ENCODE results near the gene FAIM.
A peak's percentile ranks its signal among the peaks of the same experiment; 100 is the strongest.
"Not testable (repeated sequence)": the region's sequence is repeated elsewhere in the genome, so short reads cannot be mapped to it uniquely, and the experiment has no call there.

FAIM gene, protein sequence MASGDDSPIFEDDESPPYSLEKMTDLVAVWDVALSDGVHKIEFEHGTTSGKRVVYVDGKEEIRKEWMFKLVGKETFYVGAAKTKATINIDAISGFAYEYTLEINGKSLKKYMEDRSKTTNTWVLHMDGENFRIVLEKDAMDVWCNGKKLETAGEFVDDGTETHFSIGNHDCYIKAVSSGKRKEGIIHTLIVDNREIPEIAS

DNA sequence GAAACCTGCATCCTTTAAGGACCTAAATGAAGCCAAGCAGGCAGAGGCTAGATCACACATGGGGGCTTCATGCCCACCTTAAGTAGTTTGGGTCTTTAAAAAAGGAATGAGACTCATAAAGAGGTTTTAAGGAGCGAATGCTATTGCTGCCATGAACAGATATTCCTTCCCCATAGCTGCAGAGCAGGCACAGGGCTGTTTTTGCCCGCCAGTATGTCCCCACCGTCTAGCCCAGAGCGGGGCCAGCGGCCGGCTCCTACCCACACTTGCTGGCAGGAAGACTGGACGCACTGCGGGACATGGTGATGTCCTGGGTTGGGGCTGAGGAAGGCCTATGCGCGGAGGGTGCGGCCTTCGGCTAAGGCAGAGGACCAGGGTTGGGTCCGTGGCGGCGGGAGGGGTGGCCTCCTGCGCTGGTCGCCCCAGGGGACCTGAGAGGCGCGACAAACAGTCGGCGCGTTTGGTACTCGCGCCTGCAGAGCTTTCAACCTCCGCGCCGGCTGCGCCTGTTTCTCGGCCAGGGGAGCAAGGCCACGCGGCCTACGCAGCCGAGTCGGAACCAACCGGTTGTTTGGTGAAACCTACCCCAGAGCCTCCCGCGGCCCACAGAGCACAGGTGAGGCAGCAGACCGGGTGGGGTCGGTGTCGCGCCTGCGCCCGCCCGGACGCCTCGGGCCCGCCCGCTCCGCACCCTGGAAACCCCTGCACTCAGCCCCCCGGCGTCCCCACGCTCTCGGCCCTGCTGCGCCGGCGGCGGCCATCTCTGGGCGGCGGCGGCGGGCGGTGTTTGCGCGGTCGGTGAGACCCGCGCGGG lies at the start of gene FAIM:
TSS of gene FAIM (plus strand) at position 450 of the 814 bp plus-strand sequence. CDS start 10,956 bp downstream, outside the sequence.
- TF ChIP-seq, protein P1, sequence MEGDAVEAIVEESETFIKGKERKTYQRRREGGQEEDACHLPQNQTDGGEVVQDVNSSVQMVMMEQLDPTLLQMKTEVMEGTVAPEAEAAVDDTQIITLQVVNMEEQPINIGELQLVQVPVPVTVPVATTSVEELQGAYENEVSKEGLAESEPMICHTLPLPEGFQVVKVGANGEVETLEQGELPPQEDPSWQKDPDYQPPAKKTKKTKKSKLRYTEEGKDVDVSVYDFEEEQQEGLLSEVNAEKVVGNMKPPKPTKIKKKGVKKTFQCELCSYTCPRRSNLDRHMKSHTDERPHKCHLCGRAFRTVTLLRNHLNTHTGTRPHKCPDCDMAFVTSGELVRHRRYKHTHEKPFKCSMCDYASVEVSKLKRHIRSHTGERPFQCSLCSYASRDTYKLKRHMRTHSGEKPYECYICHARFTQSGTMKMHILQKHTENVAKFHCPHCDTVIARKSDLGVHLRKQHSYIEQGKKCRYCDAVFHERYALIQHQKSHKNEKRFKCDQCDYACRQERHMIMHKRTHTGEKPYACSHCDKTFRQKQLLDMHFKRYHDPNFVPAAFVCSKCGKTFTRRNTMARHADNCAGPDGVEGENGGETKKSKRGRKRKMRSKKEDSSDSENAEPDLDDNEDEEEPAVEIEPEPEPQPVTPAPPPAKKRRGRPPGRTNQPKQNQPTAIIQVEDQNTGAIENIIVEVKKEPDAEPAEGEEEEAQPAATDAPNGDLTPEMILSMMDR (IDR thresholded peaks at IDR 0.05; ENCODE audit: insufficient read depth, low read depth, low read length, missing control alignments) = no peak
- peak; percentile 54 for DNase-seq (ENCODE audit: low read depth)
- H3K4me3 ChIP-seq (ENCODE audit: low read length) = peak within 1 kb of the TSS; percentile 60

- no peak overlapping the region for H3K4me3 ChIP-seq (ENCODE audit: low read length)
- TF ChIP-seq, protein P1 (IDR thresholded peaks at IDR 0.05; ENCODE audit: insufficient read depth, low read depth, low read length, missing control alignments) = no peak
- no peak for DNase-seq (ENCODE audit: low read depth)
Observed at GRCh38 chr3:138559134-138559533, 49.4 kb upstream of the FAIM start.

DNA sequence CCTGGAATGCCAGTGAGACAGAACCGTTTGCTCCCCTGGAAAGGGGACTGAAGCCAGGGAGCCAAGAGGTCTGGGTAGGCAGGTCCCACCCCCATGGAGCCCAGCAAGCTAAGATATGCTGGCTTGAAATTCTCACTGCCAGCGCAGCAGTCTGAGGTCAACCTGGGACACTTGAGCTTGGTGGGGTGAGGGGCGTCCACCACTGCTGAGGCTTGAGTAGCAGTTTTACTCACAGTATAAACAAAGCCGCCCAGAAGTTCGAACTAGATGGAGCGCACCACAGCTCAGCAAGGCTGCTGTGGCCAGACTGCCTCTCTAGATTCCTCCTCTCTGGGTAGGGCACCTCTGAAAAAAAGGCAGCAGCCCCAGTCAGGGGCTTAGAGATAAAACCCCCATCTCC lies 48.1 kb upstream of the FAIM start:
- TF ChIP-seq, protein P1 (IDR thresholded peaks at IDR 0.05; ENCODE audit: insufficient read depth, low read depth, low read length, missing control alignments) = no peak
- H3K4me3 ChIP-seq (ENCODE audit: low read length) = no peak overlapping the region
- no peak for DNase-seq (ENCODE audit: low read depth)

DNA sequence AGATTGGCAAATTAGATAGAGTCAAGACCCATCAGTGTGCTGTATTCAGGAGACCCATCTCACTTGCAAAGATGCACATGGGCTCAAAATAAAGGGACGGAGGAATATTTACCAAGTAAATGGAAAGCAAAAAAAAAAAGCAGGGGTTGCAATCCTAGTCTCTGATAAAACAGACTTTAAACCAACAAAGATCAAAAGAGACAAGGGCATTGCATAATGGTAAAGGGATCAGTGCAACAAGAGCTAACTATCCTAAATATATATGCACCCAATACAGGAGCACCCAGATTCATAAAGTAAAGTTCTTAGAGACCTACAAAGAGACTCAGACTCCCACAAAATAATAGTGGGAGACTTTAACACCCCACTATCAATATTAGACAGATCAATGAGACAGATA lies 45.7 kb upstream of the FAIM start:
- not testable (repeated sequence) for H3K4me3 ChIP-seq (ENCODE audit: low read length); DNase-seq (ENCODE audit: low read depth)

DNA sequence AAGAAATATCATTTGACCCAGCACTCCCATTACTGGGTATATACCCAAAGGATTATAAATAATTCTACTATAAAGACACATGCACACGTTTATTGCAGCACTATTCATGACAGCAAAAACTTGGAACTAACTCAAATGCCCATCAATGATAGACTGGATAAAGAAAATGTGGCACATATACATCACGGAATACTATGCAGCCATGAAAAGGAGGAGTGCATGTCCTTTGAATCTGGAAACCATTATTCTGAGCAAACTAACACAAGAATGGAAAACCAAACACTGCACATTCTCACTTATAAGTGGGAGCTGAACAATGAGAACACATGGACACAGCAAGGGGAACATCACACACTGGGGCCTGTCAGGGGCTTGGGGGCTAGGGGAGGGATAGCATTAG lies 42.3 kb upstream of the FAIM start:
- H3K4me3 ChIP-seq (ENCODE audit: low read length); DNase-seq (ENCODE audit: low read depth): not testable (repeated sequence)

- no peak for DNase-seq (ENCODE audit: low read depth)
Observed at GRCh38 chr3:138567403-138567802, 41.2 kb upstream of the FAIM start.

DNA sequence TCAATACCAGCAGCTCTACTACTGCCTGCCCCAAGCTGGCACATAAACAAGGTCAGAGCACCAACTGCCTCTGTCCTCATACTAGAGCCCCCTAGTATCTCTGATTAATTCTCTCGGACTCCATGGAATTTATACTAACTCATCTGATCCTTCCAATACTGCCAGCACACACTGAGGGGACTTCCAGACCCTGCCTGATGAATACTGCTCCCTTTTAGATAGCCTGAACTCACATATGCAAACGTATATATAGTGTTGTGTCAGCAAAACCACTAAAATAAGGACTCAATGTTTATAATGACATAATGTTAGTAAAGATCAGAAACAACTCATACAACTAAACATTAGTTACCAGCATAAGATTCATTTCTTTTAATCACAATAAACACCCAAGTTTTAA lies 39.5 kb upstream of the FAIM start:
- DNase-seq (ENCODE audit: low read depth) = no peak
- no peak overlapping the region for H3K4me3 ChIP-seq (ENCODE audit: low read length)
- TF ChIP-seq, protein P1 (IDR thresholded peaks at IDR 0.05; ENCODE audit: insufficient read depth, low read depth, low read length, missing control alignments) = no peak

More at GRCh38 chr3:138567403-138567802, 41.2 kb upstream of the FAIM start:
- H3K4me3 ChIP-seq (ENCODE audit: low read length) = no peak overlapping the region
- TF ChIP-seq, protein P1 (IDR thresholded peaks at IDR 0.05; ENCODE audit: insufficient read depth, low read depth, low read length, missing control alignments) = peak; percentile 4

GRCh38 chr3:138569624-138570023 lies 38.9 kb upstream of the FAIM start:
- not testable (repeated sequence) for DNase-seq (ENCODE audit: low read depth); H3K4me3 ChIP-seq (ENCODE audit: low read length)

Data from epithelial cell of esophagus (primary cell).